ENCODE measurements around the gene TMEM97. TPM values are rescaled to one million over a fixed set of nuclear protein-coding genes. Genes with fewer than 3 reads are reported as not detected.
"Not testable (repeated sequence)": the region's sequence is repeated elsewhere in the genome, so short reads cannot be mapped to it uniquely, and the experiment has no call there.

TMEM97 gene
- total RNA-seq, 1 donor from 2014 or later, result 2.3 TPM

GRCh38 chr17:28334666-28335200 is 15.7 kb downstream of the TMEM97 start:
- no peak for DNase-seq (ENCODE audit: missing footprints)
- no peak for ATAC-seq
- intact Hi-C loops (cut with DNase I), result loop anchor here (1.0 to 5.0 kb wide), 3 partner anchors 15 to 618 kb away; partner anchors contain the start of genes NLK, PHF12 and TMEM97

DNA sequence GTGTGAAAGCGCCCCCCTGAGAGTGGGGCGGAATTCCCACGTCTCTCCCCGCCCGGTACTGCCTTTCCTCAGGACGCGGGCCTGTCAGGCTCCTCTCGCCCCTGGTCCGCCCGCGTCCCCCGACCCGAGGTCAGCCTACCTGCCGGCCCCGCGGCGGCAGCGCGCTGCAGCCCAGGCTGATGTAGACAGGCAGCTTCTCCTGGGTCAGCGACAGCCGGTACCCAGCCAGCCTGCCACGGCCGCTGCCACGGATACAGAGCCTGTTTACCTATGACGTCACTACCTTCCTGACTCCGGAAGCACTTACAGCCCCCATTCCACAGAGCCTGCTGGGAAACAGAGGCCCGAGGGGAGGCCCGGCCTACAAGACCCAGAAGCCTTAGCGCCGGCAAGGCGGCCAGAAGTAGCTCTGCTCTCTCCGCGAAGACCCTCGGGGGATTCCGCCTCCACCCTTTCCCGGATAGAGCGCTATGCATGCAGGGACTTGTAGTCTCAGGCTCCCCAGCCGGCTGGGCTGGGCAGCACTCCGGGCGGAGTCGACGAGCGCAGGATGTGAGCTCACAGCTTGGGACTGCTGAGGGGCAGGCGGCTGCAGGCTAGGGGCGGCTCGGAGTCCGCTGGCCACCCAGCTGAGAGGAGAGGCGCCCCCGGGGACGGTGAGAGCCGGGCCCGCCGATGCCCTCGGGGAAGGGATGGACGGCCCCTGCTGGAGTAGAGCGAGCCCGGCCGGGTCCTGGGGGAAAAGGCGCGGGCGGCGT is 16.4 kb downstream of the TMEM97 start, which contains the start of the genes IFT20 and TNFAIP1:
IFT20 (minus strand) TSS at position 272 of the 758 bp plus-strand sequence. CDS start 3,487 bp downstream, outside the sequence.
TNFAIP1 (plus strand) TSS at position 561 of the 758 bp plus-strand sequence. CDS start 3,761 bp downstream, outside the sequence.
- ATAC-seq (peak; percentile 99), DNase-seq (ENCODE audit: missing footprints) (peak; percentile 99)
- intact Hi-C loops (cut with DNase I), result loop anchor here (5.0 kb wide), 2 partner anchors 293 to 617 kb away; partner anchors contain the start of genes NLK and PHF12

DNA sequence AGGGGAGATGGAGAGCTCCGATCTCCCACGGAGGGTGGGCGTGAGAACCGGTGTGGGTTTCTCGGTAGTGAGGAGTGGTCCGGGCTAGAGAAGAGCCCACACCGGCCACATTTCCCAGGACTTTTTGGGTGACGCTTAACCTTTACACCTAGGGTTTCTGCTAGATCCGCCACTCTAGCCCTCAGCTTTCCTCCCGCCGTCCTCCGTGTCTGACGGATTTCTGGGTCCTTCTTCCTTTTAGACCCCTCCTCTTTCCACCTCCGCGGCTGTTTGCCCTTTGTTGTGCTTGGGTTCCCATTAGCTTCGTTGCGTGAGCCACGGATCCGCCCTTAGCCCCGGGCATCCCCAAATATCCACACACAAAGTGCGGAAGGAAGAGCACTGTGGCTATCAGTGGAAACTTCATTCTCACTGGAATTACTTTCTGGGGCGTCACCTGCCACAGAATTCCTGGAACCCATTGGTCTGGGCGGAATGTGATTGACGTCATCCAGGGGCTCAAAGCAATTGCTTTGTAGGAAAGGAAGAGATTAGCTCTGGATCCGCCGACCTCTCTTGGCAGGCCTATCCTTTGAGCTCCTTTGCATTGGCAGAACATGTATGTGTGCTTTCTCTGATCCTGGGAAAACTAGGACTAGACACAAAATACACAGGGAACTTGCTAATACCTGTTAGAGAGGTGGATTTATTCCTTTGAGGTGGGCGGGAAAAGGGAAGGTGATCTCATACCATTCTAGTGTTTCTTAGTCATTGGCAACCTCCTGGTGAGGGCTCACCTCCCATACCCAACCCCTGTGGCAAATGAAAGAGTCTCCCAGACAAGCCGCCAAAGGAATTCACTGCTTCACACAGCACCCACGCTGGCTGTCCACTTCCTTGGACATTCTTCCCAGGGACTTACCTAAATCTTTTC is 17.2 kb downstream of the TMEM97 start:
- DNase-seq (ENCODE audit: missing footprints) (no peak), ATAC-seq (no peak)
- intact Hi-C loops (cut with DNase I), result loop anchor here (2.0 to 5.0 kb wide), 3 partner anchors 21 to 616 kb away; partner anchors contain the start of genes NLK, PHF12 and POLDIP2

DNA sequence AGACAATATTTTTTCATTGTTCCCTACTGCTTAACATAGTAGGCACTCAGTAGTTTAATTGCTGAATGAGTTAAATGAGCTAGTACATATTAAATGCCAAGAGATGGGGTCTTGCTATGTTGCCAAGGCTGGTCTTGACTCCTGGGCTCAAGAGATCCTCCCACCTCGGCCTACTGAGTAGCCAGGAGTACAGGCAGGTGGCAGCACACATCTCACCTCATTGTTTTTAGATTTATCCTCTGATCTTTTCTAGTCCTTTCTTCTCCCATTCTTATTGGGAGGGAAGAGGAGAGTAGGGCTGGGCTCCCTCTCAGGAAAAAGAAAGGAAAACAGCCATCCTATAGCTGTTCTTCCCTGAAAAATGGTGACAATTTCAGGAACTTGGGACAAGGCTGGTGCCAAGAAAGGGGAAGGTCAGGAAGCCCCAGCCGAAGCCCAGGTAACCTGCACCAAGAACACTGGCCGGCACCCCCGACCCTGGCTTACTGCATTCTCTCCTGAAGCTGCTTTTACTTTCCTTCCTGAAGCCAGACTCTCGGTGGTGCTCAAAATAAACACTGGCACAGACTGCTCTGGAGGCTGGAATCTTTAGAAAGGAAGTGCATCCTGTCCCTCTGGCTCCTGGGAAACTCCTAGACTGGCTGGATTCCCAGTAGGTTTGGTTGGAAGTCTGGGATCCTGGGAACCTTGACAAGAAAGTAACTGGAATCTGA is 19.2 kb downstream of the TMEM97 start:
- DNase-seq (ENCODE audit: missing footprints) (no peak), ATAC-seq (no peak)
- intact Hi-C loops (cut with DNase I), result loop anchor here (5.0 kb wide), 2 partner anchors 296 to 614 kb away; partner anchors contain the start of genes NLK and PHF12

DNA sequence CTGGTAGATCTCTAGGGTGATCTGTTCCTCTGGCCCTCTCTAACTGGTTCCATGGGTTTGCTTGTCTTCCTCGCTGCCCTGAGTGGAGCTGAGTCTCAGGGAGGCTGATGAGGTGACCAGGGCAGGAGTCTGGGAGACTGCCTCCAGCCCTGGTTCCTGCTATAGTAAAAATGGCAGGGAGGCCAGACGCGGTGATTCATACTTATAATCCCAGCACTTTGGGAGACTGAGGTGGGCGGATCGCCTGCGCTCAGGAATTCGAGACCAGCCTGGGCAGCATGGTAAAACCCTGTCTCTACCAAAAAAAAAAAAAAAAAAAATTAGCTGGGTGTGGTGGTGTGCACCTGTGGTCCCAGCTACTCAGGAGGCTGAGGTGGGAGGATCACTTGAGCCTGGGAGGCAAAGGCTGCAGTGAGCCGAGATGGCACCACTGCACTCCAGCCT is 19.8 kb downstream of the TMEM97 start:
- intact Hi-C loops (cut with DNase I), result loop anchor here (5.0 kb wide), 2 partner anchors 296 to 614 kb away; partner anchors contain the start of genes NLK and PHF12
- ATAC-seq; DNase-seq (ENCODE audit: missing footprints): not testable (repeated sequence)

DNA sequence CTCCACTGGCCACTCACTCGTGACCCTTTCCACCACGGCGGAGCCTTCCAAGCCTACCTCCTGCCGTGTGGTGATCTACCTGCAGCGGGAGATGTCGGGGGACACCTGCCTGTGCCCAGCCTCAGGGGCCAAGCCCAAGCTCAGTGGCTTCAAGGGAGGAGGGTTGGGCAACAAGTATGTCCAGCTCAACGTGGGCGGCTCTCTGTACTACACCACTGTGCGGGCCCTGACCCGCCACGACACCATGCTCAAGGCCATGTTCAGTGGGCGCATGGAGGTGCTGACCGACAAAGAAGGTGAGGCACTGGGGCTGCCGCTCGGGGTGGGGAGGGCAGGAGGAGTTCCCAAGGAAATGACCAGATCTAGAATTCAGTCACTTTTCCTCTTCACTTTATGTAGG is 20.4 kb downstream of the TMEM97 start:
- ATAC-seq, result no peak
- intact Hi-C loops (cut with DNase I), result loop anchor here (5.0 kb wide), 2 partner anchors 297 to 613 kb away; partner anchors contain the start of genes NLK and PHF12

DNA sequence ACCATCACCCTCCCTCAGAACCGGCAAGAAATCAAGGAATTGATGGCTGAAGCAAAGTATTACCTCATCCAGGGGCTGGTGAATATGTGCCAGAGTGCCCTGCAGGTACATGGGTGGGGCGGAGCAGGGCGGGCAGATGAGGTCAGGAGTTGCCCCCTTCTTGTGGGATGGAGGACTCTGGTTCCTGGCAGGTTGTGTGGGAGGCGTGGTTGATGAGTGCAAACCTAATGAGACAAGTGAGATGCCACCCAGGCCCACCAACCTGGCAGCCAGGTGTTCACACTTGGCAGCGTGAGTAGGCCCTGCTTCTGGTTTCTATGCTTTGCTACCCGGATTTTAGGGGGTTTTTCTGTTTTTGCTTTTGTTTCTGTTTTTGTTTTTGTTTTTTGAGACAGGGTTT is 21.4 kb downstream of the TMEM97 start:
- intact Hi-C loops (cut with DNase I), result no loop called here
- ATAC-seq (no peak), DNase-seq (ENCODE audit: missing footprints) (no peak)

More for the DNA sequence above, 20.4 kb downstream of the TMEM97 start:
- DNase-seq (ENCODE audit: missing footprints), result no peak

DNA sequence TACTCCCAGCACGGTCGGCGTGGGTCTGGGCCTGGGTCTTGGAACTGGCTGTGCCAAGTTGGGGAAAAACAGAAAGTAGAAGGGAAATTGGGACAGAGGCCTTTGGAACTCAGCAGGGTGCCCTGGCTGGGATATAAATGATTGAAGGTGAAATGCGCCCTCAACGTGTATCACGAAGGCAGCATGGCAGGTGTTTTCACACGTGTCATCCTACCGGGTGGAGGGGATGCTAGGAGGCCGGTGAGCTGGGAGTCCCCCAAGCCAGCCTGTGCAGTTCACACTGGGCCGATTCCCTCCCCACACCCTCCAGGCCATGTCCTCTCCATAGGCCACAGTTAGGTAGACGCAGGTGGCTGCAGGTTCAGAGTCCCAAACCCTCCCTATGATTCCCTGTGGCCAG is 22.5 kb downstream of the TMEM97 start:
- DNase-seq (ENCODE audit: missing footprints), result no peak
- intact Hi-C loops (cut with DNase I), result no loop called here
- ATAC-seq, result no peak

GRCh38 chr17:28342313-28342712 is 23.3 kb downstream of the TMEM97 start:
- DNase-seq (ENCODE audit: missing footprints) (no peak), ATAC-seq (no peak)
- intact Hi-C loops (cut with DNase I), result no loop called here

GRCh38 chr17:28343491-28343932 is 24.5 kb downstream of the TMEM97 start:
- intact Hi-C loops (cut with DNase I), result no loop called here

DNA sequence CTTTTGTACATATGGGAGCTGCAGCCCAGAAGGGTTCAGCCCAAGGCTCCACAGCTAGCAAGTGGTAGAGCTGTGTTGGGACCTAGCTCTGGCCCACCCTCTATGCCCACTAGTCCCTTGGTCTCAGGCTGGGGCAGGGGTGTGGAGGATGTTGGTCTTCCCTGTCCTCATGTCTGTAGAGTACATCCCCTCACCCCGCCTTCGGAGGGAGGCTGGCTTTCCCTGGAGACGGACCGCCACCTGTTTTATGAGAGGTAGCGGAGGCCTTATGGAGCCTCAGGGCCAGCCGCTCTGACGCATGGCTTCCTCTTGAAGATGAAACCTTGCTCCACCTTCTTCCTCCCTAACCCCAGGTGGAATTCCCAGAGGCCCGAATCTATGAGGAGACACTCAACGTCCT is 25.0 kb downstream of the TMEM97 start:
- ATAC-seq, result no peak
- intact Hi-C loops (cut with DNase I), result no loop called here
- no peak for DNase-seq (ENCODE audit: missing footprints)

More at GRCh38 chr17:28343491-28343932, 24.5 kb downstream of the TMEM97 start:
- no peak for ATAC-seq
- no peak for DNase-seq (ENCODE audit: missing footprints)

DNA sequence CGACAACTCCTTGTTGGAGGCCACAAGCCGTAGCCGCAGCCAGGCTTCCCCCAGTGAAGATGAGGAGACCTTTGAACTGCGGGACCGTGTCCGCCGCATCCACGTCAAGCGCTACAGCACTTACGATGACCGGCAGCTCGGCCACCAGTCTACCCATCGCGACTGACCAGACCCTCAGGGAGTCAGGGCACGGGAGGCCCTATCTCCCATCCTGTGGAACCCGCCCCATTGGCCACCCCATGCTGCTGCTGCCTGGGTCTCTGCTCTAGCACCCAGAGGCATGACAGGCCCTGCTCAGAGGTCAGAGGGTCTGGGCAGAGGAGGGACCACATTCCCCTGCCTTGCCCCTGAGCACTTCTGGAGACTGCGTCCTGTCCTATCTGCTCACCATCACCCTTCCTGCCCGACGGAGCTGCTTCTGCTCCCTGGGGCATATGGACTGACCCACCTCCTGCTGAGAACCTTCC is 25.5 kb downstream of the TMEM97 start:
- no peak for ATAC-seq
- intact Hi-C loops (cut with DNase I), result no loop called here
- no peak for DNase-seq (ENCODE audit: missing footprints)

DNA sequence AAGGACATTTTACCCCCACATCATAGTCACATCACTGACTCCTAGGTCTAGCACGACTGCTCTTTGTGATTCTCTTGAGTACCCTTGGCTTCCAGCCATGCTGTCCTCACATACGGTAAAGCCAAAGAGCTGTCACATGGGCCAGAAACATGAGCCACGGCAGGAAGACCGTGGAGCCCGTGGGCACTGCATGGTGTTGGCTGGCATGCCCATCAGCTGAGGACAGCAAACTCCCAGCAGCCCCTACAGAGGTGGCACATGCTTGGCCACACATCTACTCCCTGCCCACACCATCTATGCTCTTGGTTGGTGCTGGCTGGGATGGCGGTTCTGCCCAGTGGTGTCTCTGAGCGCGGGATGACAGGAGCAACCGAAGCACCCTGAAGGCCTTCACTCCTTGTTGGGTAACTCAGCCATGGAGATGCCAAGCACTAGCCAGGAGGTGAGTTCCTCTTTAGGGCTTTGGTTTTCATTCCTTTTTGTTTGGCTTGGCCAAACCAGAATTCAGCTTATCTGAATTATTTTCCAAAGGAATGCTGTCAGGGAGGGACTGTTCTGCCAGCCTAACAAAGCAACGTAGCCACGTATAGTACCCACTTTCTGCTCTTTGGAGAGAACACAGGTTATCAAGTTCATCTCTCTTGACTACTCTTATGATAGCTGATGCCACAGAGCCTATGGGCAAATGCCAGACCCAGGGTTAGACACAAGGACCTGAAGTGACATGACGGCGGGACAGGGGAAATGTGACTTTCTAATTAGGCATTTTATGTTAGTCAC is 26.6 kb downstream of the TMEM97 start:
- peak; percentile 61 for ATAC-seq
- intact Hi-C loops (cut with DNase I), result no loop called here

GRCh38 chr17:28346199-28346580 is 27.2 kb downstream of the TMEM97 start:
- DNase-seq (ENCODE audit: missing footprints) (no peak), ATAC-seq (no peak)
- intact Hi-C loops (cut with DNase I), result no loop called here

More for the DNA sequence above, 26.6 kb downstream of the TMEM97 start:
- no peak for DNase-seq (ENCODE audit: missing footprints)

DNA sequence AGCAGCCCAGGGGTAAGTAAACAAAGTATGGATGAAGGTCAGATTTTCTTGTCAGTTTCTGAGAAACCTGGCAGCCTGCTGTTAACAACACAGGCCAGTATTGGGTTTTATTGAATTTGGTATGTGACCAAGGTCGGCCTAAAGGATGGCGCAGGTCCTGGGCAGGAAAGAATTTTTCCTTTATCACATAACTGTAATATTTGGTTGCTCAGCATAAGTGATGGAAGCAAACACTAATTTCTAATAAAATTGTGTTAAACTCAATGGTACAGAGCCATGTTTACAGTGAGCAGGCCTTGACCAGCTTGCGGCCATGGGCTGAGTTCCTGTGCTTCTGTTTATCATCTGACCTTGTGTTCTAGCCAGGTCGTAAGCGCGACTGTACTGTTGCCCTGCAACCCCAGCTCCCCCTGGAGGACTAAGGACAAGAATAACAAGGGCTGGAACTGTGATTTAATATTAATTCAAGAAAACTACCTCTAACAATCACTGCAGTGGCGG is 27.8 kb downstream of the TMEM97 start:
- ATAC-seq (peak; percentile 41), DNase-seq (ENCODE audit: missing footprints) (no peak)
- intact Hi-C loops (cut with DNase I), result no loop called here

GRCh38 chr17:28347261-28347891 is 28.4 kb downstream of the TMEM97 start:
- intact Hi-C loops (cut with DNase I), result no loop called here
- ATAC-seq (no peak), DNase-seq (ENCODE audit: missing footprints) (no peak)
